Activated T-helper 1 cell treated with Interleukin-2 at 50 U/mL for 16 hours (primary cell): ENCODE measurements around the gene USP6NL.

Experiments
- DNase-seq: peaks from one replicate; pipeline ENCODE4 v3.0.0-alpha.2; 2020; ENCODE audit warnings: low read depth

USP6NL gene

DNA sequence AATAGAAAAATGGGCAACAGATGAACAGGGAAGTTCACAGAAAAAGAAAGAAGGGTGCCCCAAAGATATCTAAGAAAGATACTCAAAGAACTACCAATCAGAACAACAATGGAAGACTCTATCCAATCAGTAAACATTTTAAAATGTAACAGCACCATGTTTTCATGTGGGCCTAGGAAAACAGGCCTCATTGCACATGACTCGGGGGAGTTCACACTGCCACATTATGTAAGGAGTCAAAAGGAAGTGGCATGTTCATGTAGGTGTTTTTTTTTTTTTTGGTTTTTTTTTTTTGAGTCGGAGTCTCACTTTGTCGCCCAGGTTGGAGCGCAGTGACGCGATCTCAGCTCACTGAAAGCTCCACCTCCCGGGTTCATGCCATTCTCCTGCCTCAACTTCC is 132.2 kb downstream of the USP6NL start:
- no peak for DNase-seq

DNA sequence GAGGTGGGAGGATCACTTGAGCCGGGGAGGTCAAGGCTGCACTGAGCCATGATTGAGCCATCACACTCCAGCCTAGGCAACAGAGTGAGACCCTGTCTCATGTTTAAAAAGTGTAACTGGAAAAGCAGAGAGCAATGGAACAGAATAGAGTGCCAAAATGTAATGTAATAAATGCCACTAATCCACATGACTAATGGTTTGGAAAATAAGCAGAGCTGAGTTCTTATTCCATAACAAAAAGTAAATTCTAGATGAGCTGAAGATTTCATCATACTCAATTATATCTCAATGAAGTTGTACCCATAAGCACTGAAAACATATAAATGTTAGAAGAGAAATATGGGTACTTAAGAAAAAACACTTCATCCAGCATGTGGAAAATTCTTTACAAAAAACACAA is 132.6 kb downstream of the USP6NL start:
- DNase-seq, result no peak

DNA sequence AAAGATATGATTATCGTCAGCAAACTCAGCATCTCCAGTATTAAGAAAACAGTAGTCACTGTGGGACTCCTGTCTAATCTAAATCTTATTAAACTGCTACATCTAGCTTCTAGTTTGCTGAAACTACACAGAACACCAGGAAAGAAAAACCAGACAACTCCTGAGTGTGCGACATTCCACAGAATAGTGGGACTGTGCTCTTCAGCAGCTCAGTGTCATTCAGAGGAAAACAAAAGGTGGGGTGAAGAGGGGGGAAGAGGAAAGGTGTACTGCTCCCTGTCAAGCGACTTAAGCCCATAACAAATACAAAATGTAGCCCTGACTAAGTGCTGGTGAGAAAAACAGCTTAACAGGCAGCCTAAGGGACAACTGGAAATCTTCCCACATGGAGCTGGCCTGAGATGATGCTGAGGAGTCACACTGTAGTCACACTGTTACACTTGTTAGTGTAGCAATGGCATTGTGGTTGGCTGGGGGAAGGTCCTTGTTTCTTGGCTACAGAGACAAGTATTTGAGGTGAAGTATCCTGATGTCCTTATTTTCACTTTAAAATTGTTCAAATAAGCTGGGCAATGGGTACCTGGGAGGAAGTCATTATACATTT is 135.5 kb downstream of the USP6NL start:
- DNase-seq, result no peak

DNA sequence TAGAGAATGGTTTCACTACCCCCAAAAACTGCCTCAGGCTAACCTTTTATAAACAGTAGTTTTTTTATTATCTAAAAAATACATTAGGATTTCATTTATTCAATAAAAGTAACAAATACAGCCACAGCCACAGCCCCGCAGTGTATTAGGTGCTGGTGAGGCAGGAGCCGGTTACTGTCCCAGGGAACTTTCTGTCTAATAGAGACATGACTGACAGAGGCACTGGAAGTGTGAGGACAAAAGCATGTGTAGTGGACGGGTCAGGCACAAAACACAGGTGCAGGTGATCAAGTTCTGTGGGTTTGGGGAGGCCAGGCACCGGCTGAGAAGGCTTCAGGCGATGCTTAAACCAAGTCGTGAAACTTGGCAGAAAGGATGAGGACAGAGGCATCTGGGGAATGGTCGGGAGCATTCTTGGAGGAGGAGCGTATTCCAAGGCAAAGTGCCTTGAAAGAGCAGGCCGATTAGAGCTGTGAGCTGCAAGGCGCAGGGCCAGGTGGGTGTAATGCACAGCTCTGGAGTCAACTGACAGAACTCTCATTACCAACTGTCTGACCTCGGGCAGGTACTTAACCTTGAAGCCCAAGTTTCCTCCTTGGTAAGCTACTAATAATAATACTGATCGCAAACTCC is 138.2 kb downstream of the USP6NL start:
- DNase-seq, result no peak

DNA sequence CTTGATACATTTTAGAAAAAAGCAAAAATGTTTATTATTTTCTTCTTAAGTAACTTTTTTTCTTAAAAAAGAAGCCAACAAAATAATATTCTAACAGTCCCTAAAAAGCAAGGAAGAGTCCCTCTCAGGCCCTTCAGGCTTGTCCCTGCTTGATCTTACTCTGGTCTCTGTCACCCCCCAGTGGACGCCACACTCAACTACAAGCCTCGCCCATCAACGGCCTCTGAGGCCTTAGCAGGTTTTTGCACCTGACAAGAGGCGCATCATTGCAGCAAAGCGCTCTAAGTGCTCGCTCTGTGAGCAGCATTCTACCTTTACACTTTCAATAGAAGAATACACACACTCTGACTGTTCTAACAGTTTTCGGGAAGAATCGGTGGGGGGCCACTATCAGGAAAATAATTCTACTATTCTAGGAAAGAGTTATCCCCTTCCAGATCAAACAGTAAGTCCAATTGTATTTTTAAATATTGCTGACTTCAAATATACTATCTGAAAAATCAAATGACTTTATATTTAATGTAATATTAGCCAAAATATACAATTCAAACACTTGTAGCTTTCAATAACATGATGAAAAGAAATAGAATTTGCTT is 139.2 kb downstream of the USP6NL start:
- peak; percentile 48 for DNase-seq

DNA sequence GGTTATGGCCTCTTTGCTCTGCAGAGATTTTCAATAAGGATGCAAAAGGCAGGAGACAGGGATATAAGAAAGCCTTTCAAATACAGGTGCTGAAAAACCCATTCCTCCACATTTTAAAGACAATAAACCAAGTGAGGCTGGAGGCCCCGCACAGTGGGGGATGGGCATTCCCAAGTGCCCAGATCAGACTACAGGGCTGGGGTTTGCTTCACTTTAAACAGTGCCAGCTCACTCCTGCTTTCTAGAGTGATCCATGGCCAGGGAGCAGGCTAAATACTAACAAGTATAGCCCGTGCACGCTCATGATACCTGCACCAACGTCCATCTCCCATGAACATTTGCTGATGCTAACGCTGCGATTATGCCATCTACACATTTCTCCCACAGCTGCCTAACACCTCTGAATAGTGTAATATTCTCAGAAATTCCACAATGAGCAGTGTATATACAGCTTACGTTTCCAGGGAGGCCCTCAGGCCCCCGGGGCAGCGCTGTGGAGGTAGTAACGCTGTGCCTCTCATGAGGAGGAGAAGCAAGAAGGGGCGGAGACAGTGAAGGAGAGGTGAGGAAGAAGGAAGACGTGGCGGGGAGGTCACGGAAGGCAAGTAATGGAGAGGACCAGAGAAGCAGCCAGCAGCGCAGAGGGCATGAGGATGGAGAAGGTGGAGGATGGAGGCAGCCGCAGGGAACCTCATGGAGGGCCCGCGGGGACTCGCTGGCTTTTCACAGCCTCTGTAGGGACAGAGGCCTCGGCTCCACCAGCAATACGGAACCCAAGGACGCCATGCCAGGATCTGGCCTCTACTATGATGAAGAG is 141.7 kb downstream of the USP6NL start:
- no peak for DNase-seq

DNA sequence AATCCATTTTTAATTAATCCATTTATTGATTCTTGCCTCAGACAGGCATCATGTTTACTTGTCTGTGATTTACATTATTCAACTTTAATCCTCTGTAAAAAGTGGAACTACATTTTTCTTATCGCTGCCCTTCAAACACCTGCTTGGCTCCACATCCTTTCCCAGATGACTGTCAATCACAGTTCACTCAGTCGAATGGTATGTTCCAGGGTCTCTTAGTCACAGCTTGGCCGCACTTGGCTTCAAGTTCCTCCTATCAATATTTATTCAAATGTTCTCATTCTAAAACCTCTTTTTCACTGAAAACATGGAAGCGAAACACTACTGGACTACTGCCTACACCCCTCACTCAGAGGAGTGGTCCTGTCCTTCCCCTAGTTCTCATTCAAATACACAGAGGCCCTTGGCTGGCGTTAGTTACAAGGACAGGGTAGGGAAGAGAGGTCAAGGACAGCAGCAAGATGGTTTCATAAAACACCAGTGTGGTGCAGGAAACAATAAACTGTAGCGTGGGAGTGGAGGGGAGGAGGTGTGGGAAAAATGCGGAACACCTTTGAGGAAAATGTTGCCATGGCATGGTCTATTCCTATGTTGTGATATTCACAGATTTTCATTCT is 143.2 kb downstream of the USP6NL start:
- DNase-seq, result no peak

DNA sequence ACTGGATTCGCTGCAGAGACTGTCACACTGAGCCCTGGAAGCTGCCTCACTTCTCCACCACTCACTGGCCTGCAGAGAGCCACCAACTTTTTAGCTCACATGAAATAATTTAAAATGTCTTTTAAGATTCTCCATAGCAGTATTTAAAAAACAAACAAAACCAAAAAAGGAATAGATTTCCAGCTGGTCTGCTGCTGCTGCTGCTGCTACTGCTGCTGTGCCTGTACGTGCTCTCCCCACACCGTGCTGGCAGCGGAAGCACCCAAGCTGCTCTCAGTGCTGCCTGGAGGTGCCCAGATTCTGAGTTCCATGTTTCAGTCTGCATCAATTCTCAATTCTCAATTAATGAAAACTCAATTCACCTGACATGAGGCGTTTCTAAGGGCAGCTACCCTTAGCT is 146.0 kb downstream of the USP6NL start:
- DNase-seq, result no peak

DNA sequence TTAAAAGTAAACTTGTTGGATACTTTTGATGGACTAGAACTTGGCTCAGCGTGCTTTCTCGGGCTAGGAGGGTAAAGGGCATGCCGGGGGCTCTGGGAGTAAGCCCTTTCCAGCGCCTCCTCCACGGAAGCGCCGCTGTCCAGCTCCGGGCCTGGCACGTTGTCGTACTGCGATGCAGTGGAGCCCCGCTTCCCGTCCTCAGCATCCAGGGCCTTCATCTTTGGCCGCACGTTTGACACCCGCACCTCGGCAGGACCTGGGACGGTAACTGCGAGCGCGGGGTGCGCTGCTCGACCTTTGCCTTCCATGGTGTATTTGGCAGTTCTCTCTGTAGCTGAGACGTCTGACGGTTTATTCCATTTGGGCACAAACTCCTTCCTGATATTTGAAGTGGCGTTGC is 148.3 kb downstream of the USP6NL start:
- DNase-seq, result no peak

DNA sequence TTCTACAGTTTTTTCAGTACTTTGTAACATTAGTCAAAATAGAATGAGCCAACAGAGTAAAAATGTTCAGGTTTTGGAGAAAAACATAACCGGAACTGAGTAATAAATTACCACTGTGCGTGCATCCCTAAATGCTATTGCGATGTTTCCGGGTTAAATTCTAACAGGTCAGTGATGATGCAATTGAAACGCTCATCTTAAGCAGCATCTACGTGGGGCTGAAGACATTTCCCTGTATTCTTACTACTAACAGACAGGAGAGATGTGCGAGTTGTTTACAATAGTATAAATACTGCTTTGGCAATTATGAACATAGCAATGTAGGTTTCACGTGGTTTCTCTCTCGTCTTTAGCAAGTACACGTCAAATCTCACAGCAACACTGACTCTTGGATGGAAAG is 149.4 kb downstream of the USP6NL start:
- DNase-seq, result no peak

DNA sequence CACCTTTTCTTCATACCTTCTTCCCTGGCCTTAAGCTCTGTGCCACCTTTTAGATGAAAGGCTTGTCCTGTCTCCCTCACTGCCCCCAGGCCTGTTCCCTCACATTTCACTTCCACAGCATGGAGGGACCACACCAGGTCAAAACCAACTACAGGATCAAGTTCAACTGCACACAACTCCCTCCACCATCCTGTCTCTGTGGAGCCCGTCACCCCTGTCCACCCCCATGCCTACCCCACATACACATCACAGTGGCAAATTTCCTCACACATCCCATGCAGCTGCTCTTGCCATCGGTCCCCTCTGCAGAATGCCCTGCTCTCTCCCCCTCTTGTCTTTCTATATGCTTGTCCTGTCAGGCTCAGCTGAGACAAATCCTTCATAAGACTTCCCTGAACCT is 154.1 kb downstream of the USP6NL start:
- no peak for DNase-seq

DNA sequence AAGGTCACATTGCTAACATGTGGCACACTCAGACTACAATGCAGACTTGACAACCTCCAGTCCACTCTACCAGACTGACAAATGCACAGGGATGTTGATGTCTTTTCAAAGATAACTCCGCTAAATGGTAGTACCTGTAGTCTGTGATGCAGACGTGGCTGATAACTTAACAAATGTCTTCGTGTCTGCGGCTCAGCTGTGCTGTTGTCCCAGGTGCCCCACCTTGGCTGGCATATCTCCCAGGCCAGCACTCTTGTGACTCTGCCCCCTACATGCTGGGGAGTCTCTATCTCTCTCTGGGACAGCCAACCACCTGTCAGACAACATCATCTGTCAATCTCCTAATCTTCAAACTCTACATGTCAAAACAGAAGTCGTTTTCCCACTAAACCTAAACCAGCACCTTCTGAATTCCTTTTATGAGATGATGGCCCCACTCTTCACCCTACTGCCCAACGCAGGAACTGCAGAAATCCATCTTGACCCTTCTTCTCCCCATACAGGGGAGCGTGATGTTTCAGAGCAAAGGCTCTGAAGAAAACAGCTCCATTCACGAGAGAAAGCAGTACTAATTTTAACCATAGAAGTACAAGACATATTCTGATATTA is 156.4 kb downstream of the USP6NL start:
- no peak for DNase-seq

DNA sequence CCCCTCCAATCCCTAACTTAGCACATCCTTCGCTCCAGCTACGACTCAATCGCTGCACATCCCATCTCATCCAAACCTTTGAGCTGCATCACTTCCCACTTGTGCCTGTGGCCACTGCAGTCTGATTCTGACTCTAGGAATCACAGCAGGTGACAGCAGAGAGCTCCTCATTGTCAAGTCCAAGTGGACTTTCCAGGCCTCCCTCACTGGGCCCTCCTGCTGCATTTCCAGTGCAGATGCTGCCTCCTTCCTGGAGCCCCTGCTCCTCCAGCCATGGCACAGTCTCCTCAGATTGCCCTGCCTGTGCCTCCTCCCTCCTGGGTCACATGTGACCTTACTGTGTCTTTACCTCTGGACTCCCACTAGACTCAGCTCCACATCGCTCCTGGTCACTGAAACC is 157.3 kb downstream of the USP6NL start:
- DNase-seq, result no peak

DNA sequence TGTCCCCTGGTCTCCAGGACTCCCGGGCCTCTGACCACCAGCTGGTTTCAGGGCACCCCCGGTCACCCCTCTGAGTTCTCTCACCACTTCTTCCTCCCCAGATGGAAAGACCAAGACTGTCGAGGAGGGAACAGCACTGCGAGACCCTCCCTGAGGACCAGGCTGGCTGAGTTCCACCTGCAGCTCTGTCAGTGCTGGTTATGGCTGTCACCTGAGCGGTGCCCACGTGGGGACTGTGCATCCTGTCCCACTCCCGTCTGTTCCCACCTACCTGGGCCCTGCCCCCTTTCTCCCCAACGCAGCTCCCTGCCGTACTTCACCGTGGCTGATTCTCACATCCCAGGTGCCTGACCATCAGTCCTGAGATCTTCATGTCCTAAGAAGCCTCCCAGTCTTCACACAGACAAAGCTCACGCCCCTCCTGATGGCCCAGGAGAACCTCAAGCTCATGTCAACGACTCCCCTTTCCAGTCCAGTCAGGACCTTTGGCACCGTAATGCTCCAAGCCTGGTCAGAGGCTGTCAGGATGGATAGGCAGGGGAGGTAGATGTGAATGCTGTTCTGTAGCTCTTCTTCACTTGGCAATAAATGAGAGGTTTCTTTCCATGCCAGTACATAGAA is 159.7 kb downstream of the USP6NL start:
- DNase-seq, result no peak

DNA sequence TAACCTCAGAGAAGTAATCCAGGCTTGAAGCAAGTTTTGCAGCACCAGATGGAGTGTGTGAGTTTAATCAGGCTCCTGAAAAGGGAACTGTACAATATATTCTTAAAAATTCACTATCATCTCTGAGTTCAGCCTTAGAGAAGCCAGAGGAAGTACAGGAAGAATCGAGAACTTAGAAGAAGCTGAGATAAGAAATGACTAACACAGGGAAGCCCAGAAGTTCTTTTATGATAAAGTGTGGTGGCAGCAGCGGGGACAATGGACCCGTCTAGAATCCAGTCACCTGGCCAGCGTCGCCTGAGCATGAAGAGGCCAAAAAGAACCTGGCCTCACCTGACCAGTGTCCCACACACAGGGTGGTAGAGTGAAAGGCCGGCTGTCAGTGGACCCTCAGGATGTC is 161.0 kb downstream of the USP6NL start:
- no peak for DNase-seq

DNA sequence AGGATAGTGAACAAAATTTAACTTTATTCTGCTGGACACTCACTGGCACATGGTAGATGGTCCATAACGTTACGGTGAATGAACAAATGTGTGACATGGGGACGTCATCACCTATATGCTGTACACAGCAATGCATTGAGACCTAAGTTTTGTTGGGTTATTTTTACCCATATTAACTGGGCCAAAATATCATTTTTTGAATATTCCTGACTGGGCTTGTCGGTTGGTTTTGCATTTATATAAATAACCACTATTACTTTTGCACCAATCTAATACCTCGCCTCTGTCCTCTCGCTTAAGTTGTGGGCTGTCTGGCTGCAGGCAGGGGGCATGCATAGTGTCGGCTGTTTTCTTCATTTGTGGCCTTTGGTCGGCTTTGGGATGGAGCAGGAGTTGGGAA is 161.7 kb downstream of the USP6NL start:
- DNase-seq, result no peak

DNA sequence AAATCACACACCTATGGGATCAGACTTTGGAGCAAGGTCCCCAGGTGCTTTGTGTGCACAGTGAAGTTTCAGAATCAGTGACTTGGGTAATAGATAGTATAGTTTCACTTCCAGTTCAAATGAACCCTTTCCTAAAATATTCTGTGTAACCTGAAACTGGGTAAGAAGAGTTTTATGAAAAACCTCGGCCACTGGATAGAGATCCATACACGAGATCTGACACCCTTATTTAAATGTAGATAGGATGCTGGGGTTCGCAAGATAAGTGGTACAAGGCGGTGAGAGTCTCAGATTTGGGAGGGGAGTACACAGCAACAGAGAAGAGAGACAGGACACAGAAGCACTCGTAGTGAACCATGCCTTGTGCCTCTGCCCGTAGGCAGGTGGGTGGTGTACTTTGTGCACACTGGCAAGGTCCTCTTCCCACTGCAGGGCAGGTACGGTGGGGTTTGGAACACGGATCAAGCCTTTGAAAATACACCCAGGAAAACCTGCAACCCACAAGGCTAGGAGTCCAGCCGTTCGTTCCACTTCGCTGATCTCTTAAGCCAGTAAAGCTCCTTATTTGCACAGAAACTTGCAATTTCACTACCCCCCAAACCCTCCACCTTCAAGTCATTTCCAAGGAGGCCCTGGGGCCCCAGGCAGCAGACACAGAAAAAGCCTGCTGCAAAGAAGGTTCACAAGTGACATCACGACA is 162.8 kb downstream of the USP6NL start:
- no peak for DNase-seq

DNA sequence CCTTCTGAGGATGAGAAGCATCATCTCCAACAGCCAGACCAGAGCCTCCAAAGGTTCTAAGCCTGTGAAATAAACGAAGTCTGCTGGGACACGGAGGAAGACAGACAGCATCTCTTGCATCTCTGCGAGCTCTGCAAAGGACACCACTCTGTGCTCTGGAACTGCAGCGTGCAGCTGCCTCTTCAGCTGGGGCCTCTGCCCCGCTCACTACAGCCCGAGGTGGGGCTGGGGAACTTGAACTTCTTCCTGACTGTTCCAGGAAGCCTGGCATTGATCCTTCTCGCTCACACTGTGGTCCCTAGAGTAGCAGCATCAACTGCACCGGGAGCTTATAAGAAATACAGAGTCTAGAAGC is 163.3 kb downstream of the USP6NL start:
- no peak for DNase-seq

DNA sequence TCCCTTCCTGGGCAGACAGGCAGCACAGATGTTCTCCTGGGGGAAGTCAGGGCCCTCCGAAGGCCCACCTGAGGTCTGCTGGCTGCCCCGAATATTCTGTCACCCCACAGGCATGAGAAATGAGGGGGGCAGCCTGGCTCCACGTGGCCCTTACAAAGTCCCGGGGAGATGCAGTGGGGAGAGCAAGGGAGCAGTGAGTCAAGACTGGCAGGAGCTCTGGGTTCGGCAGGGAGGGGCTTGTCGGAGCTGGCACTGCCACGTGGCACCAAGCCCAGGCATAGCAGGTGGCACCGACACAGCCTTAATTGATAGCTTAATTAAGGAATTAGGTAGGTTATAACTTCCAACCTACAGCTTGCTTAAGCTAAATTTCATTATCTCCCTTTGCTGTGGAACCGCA is 163.9 kb downstream of the USP6NL start:
- DNase-seq, result no peak

DNA sequence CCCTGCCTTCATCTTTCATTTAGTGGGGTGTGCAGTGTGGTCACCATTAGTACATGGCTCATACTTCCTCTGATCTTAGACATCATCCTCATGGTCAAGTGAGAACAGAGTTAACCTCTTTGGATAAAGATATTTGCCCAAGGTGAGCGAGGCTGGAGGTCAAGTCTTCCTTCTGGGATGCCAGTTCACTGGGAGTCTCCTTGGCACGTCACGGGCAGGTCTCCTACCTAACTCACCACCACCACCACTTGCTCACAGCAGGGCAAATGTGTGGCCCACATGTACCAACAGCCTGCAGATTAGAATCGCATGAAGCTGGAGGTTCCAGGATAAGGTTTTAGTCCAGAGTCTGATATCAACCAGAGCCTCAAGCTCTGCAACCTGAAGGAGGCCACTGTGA is 164.6 kb downstream of the USP6NL start:
- no peak for DNase-seq

DNA sequence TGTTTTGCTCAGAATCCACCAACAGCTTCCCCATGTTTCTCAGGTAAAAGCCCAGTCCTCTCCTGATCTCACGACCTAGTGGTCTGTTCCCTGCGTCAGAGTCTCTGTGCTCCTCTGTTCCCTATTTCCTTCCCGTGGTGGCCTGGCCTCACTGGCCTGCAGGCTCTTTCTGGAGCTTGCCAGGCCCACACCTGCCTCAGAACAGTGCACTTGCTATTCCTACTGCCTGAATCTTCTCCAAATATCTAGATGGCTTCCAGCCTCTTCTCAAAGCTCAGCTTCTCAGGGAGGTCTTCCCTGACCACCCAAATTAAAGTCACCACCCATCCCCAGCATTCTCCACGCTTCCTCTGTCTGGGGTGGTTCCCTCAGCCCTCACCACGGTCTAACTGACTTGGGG is 165.3 kb downstream of the USP6NL start:
- no peak for DNase-seq
